ENCODE measurements around the gene SLC6A13. TPM values are rescaled to one million over a fixed set of nuclear protein-coding genes. Genes with fewer than 3 reads are reported as not detected.
"Not testable (repeated sequence)": the region's sequence is repeated elsewhere in the genome, so short reads cannot be mapped to it uniquely, and the experiment has no call there.

SLC6A13 gene
- 1 to 10 TPM; 1.5 to 6.1 (median 3.2) TPM for total RNA-seq
- polyA plus RNA-seq, result 1 to 10 TPM in 1 of 2 donors, under 1 TPM in 1; 0.87 to 5.6 TPM
- long read RNA-seq, donor 1, partial matches to known transcripts, result 0 of 1 reads
- long read RNA-seq, donor 1, other reads (novel, unspliced or antisense), result 1 of 1 reads
- long read RNA-seq, donor 2, partial matches to known transcripts, result 0 of 1 reads
- long read RNA-seq, donor 2, other reads (novel, unspliced or antisense), result 1 of 1 reads
- long read RNA-seq, donor 3, partial matches to known transcripts, result 0 of 1 reads
- long read RNA-seq, donor 3, other reads (novel, unspliced or antisense), result 1 of 1 reads

DNA sequence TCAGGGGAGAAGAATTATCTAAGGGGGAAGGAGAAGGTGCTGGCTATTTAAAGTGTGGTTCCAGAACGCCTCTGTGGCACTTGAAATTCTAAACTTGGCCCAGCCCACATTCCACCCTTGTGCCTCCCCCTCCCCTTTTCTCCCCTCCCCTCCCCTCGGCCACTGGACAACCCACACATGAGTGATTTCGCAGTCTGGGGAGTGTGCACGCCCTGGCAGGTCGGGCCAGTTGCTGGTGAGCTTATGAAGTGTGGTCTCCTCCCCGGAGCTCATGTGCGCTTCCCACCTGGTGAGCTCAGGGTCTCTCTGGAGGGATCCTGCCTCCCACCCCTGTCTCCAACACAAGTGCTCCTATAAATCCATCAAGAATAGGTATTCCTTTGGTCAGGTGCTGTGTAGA is at the start of gene SLC6A13:
Gene SLC6A13 (minus strand): TSS at position 20 of the 400 bp plus-strand sequence. CDS start 2,784 bp downstream, outside the sequence.
- Histone ChIP-seq H3K27me3 (peaks cover 0 to 11% (median 2%) of the 10 kb centered on the region in 7 donors), H3K27ac (no peak within 1 kb of the TSS), H3K36me3 (no peaks in the 10 kb centered on the region), H3K4me3 (no peak within 1 kb of the TSS), H3K9me3 (no peaks in the 10 kb centered on the region), H3K4me1 (peaks cover 0 to 15% (median 7%) of the 10 kb centered on the region in 9 donors)
- DNase-seq (no peak), ATAC-seq (peak in 7 of 8 donors; percentile 16 to 61 (median 46))
- WGBS, 2 donors, result 32 to 42% methylated on average over 7 of the region's 7 CpGs
- intact Hi-C loops (cut with DNase I), result no loop called here
- TF ChIP-seq CTCF (IDR thresholded peaks at IDR 0.05), result no peak

- Histone ChIP-seq H3K27me3 (no peaks in the 10 kb centered on the region), H3K4me1 (no peaks in the 10 kb centered on the region), H3K9me3 (no peaks in the 10 kb centered on the region), H3K27ac (no peak overlapping the region), H3K4me3 (no peak overlapping the region), H3K36me3 (peaks cover 0 to 100% (median 77%) of the 10 kb centered on the region in 9 donors)
- intact Hi-C loops (cut with DNase I), result no loop called here
- TF ChIP-seq CTCF (IDR thresholded peaks at IDR 0.05), result no peak
- ATAC-seq (no peak), DNase-seq (no peak)
- WGBS, 2 donors, result 87 to 90% methylated on average over 2 of the region's 2 CpGs
Observed at GRCh38 chr12:308511-308910, 45.9 kb upstream of the SLC6A13 start.

DNA sequence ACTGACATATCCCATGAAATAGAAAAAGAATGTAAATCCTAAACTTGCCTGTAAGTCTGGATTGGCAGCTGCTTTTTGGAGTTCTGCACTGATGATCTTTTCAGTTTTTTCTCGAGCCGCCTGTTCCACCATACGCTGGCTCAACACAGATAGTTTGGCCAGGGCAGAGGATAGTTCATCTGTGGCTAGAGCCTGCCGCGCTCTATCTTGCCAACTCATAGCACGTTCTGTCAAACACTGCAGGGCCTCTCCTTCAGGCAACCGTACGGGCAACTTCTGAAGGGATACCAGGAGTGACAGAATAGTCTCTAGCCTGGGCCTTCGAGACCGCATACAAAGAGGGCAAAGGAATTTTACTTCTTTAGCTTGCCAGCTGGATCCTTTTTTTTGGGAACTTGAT is 44.8 kb upstream of the SLC6A13 start:
- H3K4me1 ChIP-seq, result no peaks in the 10 kb centered on the region
- ATAC-seq (no peak), DNase-seq (no peak)
- 94 to 95% methylated on average over 10 of the region's 10 CpGs for WGBS, 2 donors
- no peak for TF ChIP-seq CTCF (IDR thresholded peaks at IDR 0.05)
- H3K27ac ChIP-seq, result no peak overlapping the region
- intact Hi-C loops (cut with DNase I), result no loop called here
- H3K4me3 ChIP-seq, result no peak overlapping the region
- peaks cover 0 to 100% (median 78%) of the 10 kb centered on the region in 9 donors for H3K36me3 ChIP-seq
- no peaks in the 10 kb centered on the region for H3K27me3 ChIP-seq
- H3K9me3 ChIP-seq, result peaks cover 0 to 9% (median 0%) of the 10 kb centered on the region in 11 donors

DNA sequence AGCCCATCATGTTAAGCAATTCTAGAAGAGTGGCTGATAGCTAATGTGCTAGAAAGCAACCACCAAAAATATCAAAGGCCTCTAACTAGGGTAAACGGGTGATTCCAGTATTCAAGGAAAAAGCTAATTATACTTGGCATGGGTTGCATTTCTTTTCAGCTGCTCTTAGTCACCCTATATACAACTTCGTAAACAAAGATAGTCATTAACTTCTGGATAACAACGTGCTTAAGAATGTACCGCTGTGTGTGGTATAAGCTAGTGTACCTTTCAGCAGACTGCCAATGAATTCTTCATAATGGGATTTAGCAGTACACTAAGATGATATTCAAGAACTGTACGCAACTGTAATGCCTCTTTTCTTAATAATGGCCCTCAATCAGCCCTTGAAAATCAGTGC is 42.2 kb upstream of the SLC6A13 start:
- TF ChIP-seq CTCF (IDR thresholded peaks at IDR 0.05), result no peak
- peaks cover 0 to 25% (median 0%) of the 10 kb centered on the region in 11 donors for H3K9me3 ChIP-seq
- 87 to 89% methylated on average over 5 of the region's 5 CpGs for WGBS, 2 donors
- ATAC-seq, result no peak
- peaks cover 0 to 93% (median 58%) of the 10 kb centered on the region in 9 donors for H3K36me3 ChIP-seq
- no peak overlapping the region for H3K4me3 ChIP-seq
- H3K27ac ChIP-seq, result no peak overlapping the region
- no peak for DNase-seq
- intact Hi-C loops (cut with DNase I), result no loop called here
- H3K4me1 ChIP-seq, result no peaks in the 10 kb centered on the region
- no peaks in the 10 kb centered on the region for H3K27me3 ChIP-seq

DNA sequence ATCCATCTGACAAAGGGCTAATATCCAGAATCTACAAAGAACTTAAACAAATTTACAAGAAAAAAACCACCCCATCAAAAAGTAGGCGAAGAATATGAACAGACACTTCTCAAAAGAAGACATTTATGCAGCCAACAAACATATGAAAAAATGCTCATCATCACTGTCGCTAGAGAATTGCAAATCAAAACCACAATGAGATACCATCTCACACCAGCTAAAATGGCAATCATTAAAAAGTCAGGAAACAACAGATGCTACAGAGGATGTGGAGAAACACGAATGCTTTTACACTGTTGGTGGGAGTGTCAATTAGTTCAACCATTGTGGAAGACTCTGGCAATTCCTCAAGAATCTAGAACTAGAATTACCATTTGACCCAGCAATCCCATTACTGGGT is 40.1 kb upstream of the SLC6A13 start:
- H3K4me1 ChIP-seq; ATAC-seq; intact Hi-C loops (cut with DNase I); DNase-seq; H3K27ac ChIP-seq; H3K27me3 ChIP-seq; H3K4me3 ChIP-seq: not testable (repeated sequence)
- peaks cover 0 to 92% (median 41%) of the 10 kb centered on the region in 9 donors for H3K36me3 ChIP-seq
- H3K9me3 ChIP-seq, result peaks cover 0 to 36% (median 7%) of the 10 kb centered on the region in 11 donors
- 79 to 92% methylated on average over 3 of the region's 3 CpGs for WGBS, 2 donors

DNA sequence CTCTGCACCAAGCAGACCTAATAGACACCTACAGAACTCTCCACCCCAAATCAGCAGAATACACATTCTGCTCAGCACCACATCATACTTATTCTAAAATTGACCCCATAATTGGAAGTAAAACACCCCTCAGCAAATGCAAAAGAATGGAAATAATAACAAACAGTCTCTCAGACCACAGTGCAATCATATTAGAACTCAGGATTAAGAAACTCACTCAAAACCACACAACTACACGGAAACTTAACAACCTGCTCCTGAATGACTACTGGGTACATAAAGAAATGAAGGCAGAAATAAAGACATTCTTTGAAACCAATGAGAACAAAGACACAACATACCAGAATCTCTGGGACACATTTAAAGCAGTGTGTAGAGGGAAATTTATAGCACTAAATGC is 37.5 kb upstream of the SLC6A13 start:
- 92 to 94% methylated on average over 1 of the region's 1 CpG for WGBS, 2 donors
- H3K4me1 ChIP-seq; DNase-seq; ATAC-seq; H3K27me3 ChIP-seq; intact Hi-C loops (cut with DNase I); H3K4me3 ChIP-seq; H3K27ac ChIP-seq: not testable (repeated sequence)
- Histone ChIP-seq H3K36me3 (peaks cover 0 to 92% (median 38%) of the 10 kb centered on the region in 9 donors), H3K9me3 (peaks cover 0 to 36% (median 7%) of the 10 kb centered on the region in 11 donors)

GRCh38 chr12:299511-299910 is 36.9 kb upstream of the SLC6A13 start:
- H3K4me3 ChIP-seq; ATAC-seq; H3K4me1 ChIP-seq; intact Hi-C loops (cut with DNase I); H3K27ac ChIP-seq; DNase-seq; H3K27me3 ChIP-seq: not testable (repeated sequence)
- Histone ChIP-seq H3K9me3 (peaks cover 0 to 36% (median 7%) of the 10 kb centered on the region in 11 donors), H3K36me3 (peaks cover 0 to 92% (median 44%) of the 10 kb centered on the region in 9 donors)
- WGBS, 2 donors, result 90 to 98% methylated on average over 5 of the region's 5 CpGs

Data from heart right ventricle (tissue), 16 donors.